Nephron (organoid): ENCODE results near the gene PEX11B.

ENCODE experiments used
- H3K27ac Mint-ChIP-seq, 3 experiments: 2 replicates each; pipeline ENCODE4 v1.8.0; 2020; ENCODE audit warnings: mixed read lengths in 3 of 3, mild to moderate bottlenecking in 2 of 3, moderate library complexity in 1 of 3
- H3K27me3 Mint-ChIP-seq: 2 replicates; pipeline ENCODE4 v1.8.0; 2021; ENCODE audit warnings: low read depth, mild to moderate bottlenecking, moderate library complexity, mixed read lengths
- H3K36me3 Mint-ChIP-seq: 2 replicates; pipeline ENCODE4 v1.8.0; 2020; ENCODE audit warnings: low read depth, mixed read lengths
- H3K4me1 Mint-ChIP-seq: 2 replicates; pipeline ENCODE4 v1.8.0; 2020; ENCODE audit warnings: mixed read lengths
- H3K4me3 Mint-ChIP-seq, 3 experiments: 2 replicates each; pipeline ENCODE4 v1.8.0; 2020; ENCODE audit warnings: mild to moderate bottlenecking in 3 of 3, mixed read lengths in 3 of 3, moderate library complexity in 2 of 3
- H3K9me3 Mint-ChIP-seq: 2 replicates; pipeline ENCODE4 v1.8.0; 2020; ENCODE audit warnings: mixed read lengths
- TF ChIP-seq, protein P1 (sequence below), 3 experiments: fragments of 200-600 bp; sonication (generic); IDR thresholded peaks; one replicate each; pipeline ENCODE4 v1.5.0; 2021; ENCODE audit warnings: antibody characterized with exemption in 3 of 3; ENCODE audit not compliant: unreplicated experiment in 3 of 3

PEX11B gene

DNA sequence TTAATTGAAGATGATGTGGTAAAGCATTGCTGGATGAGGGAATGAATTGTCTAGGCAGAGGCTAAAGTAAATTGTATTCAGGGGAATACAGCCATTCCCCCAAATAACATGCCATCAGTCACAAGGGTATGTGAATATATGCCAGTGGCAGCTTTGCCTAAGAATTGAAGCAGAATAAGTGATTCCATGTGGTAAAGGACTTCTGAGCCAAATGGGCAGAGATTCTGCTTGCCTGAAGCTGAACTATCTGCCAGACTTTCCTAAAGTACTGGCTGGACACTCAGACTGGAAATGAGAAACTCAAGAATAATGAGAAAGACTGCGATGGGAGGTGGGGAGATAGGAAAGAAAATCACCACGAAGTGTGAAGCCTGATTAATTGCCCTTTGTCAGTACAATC, 36.9 kb upstream of the PEX11B start:
- H3K36me3 Mint-ChIP-seq: peaks cover 7% of the 10 kb centered on the region
- peaks cover 11% of the 10 kb centered on the region for H3K27me3 Mint-ChIP-seq
- H3K4me1 Mint-ChIP-seq: peaks cover 34% of the 10 kb centered on the region
- peak overlapping the region; percentile 86 to 96 (median 90) for H3K4me3 Mint-ChIP-seq
- no peaks in the 10 kb centered on the region for H3K9me3 Mint-ChIP-seq
- TF ChIP-seq, protein P1, sequence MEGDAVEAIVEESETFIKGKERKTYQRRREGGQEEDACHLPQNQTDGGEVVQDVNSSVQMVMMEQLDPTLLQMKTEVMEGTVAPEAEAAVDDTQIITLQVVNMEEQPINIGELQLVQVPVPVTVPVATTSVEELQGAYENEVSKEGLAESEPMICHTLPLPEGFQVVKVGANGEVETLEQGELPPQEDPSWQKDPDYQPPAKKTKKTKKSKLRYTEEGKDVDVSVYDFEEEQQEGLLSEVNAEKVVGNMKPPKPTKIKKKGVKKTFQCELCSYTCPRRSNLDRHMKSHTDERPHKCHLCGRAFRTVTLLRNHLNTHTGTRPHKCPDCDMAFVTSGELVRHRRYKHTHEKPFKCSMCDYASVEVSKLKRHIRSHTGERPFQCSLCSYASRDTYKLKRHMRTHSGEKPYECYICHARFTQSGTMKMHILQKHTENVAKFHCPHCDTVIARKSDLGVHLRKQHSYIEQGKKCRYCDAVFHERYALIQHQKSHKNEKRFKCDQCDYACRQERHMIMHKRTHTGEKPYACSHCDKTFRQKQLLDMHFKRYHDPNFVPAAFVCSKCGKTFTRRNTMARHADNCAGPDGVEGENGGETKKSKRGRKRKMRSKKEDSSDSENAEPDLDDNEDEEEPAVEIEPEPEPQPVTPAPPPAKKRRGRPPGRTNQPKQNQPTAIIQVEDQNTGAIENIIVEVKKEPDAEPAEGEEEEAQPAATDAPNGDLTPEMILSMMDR (IDR thresholded peaks at IDR 0.05; ENCODE audit: unreplicated experiment in 3 of 3): no peak
- H3K27ac Mint-ChIP-seq: peak overlapping the region; percentile 73 to 90 (median 84)

DNA sequence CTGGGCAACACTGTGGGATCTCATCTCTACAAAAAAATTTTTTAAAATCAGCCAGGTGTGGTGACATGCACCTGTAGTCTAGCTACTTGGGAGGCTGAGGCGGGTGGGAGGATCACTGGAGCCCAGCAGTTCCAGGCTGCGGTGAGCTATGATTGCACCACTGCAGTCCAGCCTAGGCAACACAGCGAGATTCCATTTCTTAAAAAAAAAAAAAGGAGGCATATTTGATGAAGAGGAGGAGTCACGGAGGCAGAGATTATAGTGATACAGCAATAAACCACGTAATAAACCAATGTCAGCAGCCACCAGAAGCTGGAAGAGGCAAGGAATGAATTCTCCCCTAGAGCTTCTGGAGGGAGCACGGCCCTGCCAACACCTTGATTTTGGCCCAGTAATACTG, 35.3 kb upstream of the PEX11B start:
- peaks cover 34% of the 10 kb centered on the region for H3K4me1 Mint-ChIP-seq
- H3K36me3 Mint-ChIP-seq: peaks cover 16% of the 10 kb centered on the region
- H3K4me3 Mint-ChIP-seq: peak overlapping the region in 1 of 3 experiments; percentile 90
- H3K27ac Mint-ChIP-seq: no peak overlapping the region
- TF ChIP-seq, protein P1 (IDR thresholded peaks at IDR 0.05; ENCODE audit: unreplicated experiment in 3 of 3): no peak
- H3K27me3 Mint-ChIP-seq: peaks cover 5% of the 10 kb centered on the region
- H3K9me3 Mint-ChIP-seq: no peaks in the 10 kb centered on the region

DNA sequence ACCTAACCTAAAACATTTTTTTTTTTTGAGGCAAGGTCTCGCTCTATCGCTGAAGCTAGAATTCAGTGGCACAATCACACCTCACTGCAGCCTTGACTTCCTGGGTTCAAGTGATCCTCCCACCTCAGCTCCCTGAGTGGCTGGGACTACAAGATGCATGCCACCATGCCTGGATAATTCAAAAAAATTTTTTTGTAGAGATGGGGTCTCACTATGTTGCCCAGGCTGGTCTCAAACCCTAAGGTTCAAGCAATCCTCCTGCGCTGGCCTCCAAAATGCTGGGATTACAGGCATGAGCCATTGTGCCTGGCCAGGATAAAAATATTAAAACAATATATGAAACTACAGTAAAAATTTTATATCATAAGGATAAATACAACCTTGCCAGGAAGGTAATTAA, 34.4 kb upstream of the PEX11B start:
- peaks cover under 1% of the 10 kb centered on the region for H3K27me3 Mint-ChIP-seq
- H3K4me1 Mint-ChIP-seq: peaks cover 27% of the 10 kb centered on the region
- H3K4me3 Mint-ChIP-seq: no peak overlapping the region
- no peaks in the 10 kb centered on the region for H3K9me3 Mint-ChIP-seq
- no peak overlapping the region for H3K27ac Mint-ChIP-seq
- H3K36me3 Mint-ChIP-seq: peaks cover 16% of the 10 kb centered on the region
- TF ChIP-seq, protein P1 (IDR thresholded peaks at IDR 0.05; ENCODE audit: unreplicated experiment in 3 of 3): no peak

DNA sequence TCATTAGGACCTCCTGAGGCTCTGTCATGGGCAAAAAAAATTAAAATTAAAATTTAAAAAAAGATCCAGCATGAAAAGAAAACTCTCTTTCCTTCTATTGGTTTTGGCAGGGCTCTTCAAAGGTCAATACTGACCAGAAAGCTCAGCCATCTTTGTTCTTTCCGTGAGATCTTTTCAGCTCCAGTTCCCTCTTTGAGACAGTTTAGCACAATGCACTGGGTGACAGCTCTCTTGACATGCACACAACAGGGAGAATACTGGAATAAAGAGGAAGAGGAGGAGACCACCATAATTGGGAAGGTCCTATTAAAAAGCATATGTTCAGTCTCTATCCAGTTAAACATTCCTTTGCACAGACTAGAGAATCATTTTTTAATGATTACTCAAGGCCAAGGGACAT, 33.0 kb upstream of the PEX11B start:
- Mint-ChIP-seq H3K4me3 (no peak overlapping the region), H3K27me3 (no peaks in the 10 kb centered on the region), H3K27ac (no peak overlapping the region), H3K9me3 (no peaks in the 10 kb centered on the region), H3K36me3 (peaks cover 23% of the 10 kb centered on the region), H3K4me1 (peaks cover 26% of the 10 kb centered on the region)
- TF ChIP-seq, protein P1 (IDR thresholded peaks at IDR 0.05; ENCODE audit: unreplicated experiment in 3 of 3): no peak

DNA sequence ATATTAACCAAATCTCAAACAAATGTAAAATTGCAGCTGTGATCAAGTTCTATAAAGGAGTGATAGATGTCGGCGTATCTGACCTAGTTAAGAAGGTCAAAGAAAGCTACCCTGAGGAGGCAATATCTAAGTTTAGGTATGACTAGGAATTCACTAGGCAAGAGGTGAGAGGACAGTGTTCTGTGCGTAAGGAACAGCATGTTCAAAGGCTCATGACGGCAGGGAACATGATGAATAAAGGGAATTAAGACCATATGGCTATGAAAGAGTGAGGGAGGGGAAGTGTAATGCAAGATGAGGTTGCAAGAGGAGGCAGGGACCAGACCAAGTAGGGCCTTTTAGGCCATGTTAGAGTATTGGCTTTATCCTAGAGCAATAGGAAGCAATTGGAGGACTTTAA, 30.7 kb upstream of the PEX11B start:
- Mint-ChIP-seq H3K4me3 (no peak overlapping the region), H3K27ac (peak overlapping the region in 1 of 3 experiments; percentile 7), H3K36me3 (peaks cover 29% of the 10 kb centered on the region), H3K4me1 (peaks cover 7% of the 10 kb centered on the region), H3K9me3 (no peaks in the 10 kb centered on the region), H3K27me3 (no peaks in the 10 kb centered on the region)
- TF ChIP-seq, protein P1 (IDR thresholded peaks at IDR 0.05; ENCODE audit: unreplicated experiment in 3 of 3): no peak

DNA sequence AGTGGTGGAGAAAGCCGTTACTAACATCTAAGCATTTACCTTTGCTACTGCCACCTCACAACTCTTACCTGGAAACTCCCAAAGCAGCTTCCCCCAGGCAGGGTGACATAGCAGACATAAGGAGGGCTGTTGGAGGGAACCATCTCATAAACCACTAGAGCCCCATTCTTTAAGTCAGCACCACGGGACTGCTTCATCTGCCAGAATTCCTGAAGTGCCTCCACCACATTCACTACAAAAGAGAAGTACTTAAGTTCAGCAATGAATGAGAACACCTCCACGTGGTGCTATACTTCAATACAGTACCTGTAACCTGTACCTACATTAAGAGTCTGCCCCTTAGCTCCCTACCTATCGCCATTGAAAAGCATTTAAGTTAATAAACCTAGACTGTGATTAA, 29.0 kb upstream of the PEX11B start:
- Mint-ChIP-seq H3K4me1 (peaks cover 9% of the 10 kb centered on the region), H3K4me3 (no peak overlapping the region), H3K36me3 (peaks cover 38% of the 10 kb centered on the region), H3K27ac (no peak overlapping the region), H3K27me3 (no peaks in the 10 kb centered on the region), H3K9me3 (no peaks in the 10 kb centered on the region)
- TF ChIP-seq, protein P1 (IDR thresholded peaks at IDR 0.05; ENCODE audit: unreplicated experiment in 3 of 3): no peak
